ENCODE data around the gene KLHL30.

- TF ChIP-seq CTCF (conservative IDR thresholded peaks at IDR 0.05 in 1 of 2, IDR thresholded peaks at IDR 0.05 in 1 of 2; ENCODE audit: low read depth in 1 of 2, low read length in 2 of 2): no peak
- TF ChIP-seq EZH2 (IDR thresholded peaks at IDR 0.05; ENCODE audit: low read length, missing control alignments): no peak
These were observed 1.5 kb upstream of the KLHL30 start for GRCh38 chr2:238136820-238137537.
